GM12801 (cell line): Measurements from ENCODE around the gene ANK2.

Experiments
- CTCF ChIP-seq: IDR thresholded peaks from one replicate; pipeline ENCODE4 v1.5.1; 2011; ENCODE audit warnings: control low read depth; ENCODE audit not compliant: insufficient read length; ENCODE audit errors: extremely low read depth

The ANK2 gene

DNA sequence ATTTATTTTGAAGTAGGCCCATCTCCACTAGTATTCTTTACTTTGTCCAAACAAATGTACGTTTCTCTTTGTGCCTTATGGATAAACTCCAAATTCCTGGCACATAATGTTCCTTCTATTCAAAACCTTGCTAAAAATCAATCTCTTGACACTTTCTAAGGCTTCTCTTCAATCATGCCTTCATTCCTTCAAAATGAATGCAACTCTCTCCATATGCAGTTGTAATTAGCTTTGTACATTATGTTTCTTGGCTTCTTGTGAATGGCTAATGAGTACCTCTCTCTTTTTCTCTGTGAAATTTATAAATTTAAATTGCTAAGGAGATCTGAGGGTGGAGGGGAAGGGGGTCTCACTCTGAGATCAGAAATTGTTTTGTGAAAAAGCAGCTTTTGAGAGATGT is 24.0 kb upstream of the ANK2 start:
- no peak for TF ChIP-seq CTCF

DNA sequence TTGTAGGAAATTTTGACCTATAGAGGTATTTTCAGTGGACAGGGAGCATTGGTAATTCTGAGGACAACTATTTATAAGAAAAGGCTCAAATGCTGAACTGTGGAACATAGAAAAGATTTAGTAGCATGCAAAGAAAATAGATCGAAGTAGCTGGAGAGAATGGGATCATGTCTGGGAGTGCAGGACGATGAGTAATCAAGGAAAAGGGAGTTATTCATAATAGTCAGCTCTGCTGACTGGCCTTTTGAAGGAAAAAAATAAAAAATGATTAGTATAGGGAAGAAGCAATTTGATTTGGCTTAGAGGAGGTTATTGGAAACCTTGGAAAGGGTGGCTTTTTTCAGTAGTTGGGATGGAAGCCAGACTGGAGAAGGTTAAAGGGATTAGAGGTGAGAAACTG is 22.9 kb upstream of the ANK2 start:
- no peak for TF ChIP-seq CTCF

DNA sequence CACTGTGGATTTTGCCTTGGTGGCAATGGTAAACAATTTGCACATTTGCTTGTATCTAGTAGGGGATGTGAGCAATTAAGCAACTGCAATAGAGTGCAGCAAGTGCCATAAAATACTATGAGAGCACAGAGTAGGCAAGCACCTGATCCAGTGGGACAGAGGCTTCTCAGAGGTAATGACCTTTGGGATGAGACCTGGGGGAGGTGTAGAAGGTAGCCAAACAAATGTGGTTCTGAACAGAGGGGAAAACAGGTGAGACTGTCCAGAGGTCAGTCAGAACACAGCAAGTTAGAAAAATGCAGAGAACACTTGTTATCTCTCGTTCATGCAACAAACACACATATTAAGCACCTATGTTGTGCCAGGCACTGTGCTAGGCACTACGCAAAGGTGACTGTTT is 21.4 kb upstream of the ANK2 start:
- no peak for TF ChIP-seq CTCF

GRCh38 chr4:113031212-113031611 is 18.2 kb upstream of the ANK2 start:
- no peak for TF ChIP-seq CTCF

DNA sequence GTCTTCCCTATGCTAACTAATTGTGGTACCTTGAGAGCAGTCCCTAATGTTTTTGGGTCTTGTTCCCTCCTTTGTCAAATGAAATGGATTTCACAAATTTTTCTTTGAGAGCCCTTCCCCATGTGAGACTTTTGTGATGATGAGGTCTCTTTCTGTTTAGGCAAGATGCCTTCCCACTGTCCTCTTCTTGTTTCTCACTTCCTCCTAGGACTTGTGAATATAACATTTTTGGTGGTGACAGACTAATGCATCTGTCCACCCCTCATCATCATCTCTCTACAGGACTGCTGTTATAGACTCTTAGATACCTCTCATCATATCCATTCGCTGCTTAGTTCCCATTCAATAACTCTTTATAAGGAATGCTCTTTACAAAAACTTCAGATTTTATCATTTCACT is 8.7 kb upstream of the ANK2 start:
- TF ChIP-seq CTCF = no peak

- no peak for TF ChIP-seq CTCF
Measured at GRCh38 chr4:113042502-113042901, 7.0 kb upstream of the ANK2 start.

- no peak for TF ChIP-seq CTCF
Measured at GRCh38 chr4:113043591-113043990, 5.9 kb upstream of the ANK2 start.

GRCh38 chr4:113050371-113050755 is 910 bp downstream of the ANK2 start:
- no peak for TF ChIP-seq CTCF
